ENCODE measurements around the gene LZTS2. TPM values are rescaled to one million over a fixed set of nuclear protein-coding genes. Genes with fewer than 3 reads are reported as not detected.
"Not testable (repeated sequence)": the region's sequence is repeated elsewhere in the genome, so short reads cannot be mapped to it uniquely, and the experiment has no call there.

LZTS2 gene
- 43.6 and 57.8 TPM in 2 replicates for total RNA-seq

GRCh38 chr10:100999742-101000126 is at the start of gene LZTS2:
LZTS2 (plus strand) TSS chr10:100999808; CDS start chr10:101002539, 2,731 bp downstream.
- no peak for DNase-seq

GRCh38 chr10:100960251-100960650 is 39.4 kb upstream of the LZTS2 start:
- DNase-seq: no peak

- no peak for DNase-seq
Measured at GRCh38 chr10:100962351-100963080, 37.1 kb upstream of the LZTS2 start.

- no peak for DNase-seq
Measured at GRCh38 chr10:100963826-100964225, 35.8 kb upstream of the LZTS2 start.

- DNase-seq: no peak
Measured at GRCh38 chr10:100965820-100966219, 33.8 kb upstream of the LZTS2 start.

GRCh38 chr10:100966887-100967286 is 32.7 kb upstream of the LZTS2 start:
- DNase-seq: no peak

- DNase-seq: no peak
Measured at GRCh38 chr10:100967332-100967731, 32.3 kb upstream of the LZTS2 start.

- DNase-seq: no peak
Measured at GRCh38 chr10:100968062-100968736, 31.4 kb upstream of the LZTS2 start.

- DNase-seq: no peak
Measured at GRCh38 chr10:100968863-100969186, 30.8 kb upstream of the LZTS2 start.

- DNase-seq: peak; percentile 58
Measured at GRCh38 chr10:100969187-100970075, 30.2 kb upstream of the LZTS2 start, which contains the start of gene SEMA4G. SEMA4G (plus strand) TSS chr10:100969504; CDS start chr10:100972913, 3,409 bp downstream.

- no peak for DNase-seq
Measured at GRCh38 chr10:100970076-100970913, 29.3 kb upstream of the LZTS2 start.

- DNase-seq: no peak
Measured at GRCh38 chr10:100970914-100971811, 28.4 kb upstream of the LZTS2 start.

- DNase-seq: no peak
Measured at GRCh38 chr10:100972115-100972903, 27.3 kb upstream of the LZTS2 start.

GRCh38 chr10:100972904-100973535 is 26.6 kb upstream of the LZTS2 start:
- DNase-seq: no peak

- DNase-seq: not testable (repeated sequence)
Measured at GRCh38 chr10:100975397-100975796, 24.2 kb upstream of the LZTS2 start.

- DNase-seq: no peak
Measured at GRCh38 chr10:100976906-100977305, 22.7 kb upstream of the LZTS2 start.

GRCh38 chr10:100977436-100977835 is 22.2 kb upstream of the LZTS2 start:
- DNase-seq: no peak

GRCh38 chr10:100978121-100978900 is 21.3 kb upstream of the LZTS2 start:
- DNase-seq: no peak

GRCh38 chr10:100978901-100979195 is 20.8 kb upstream of the LZTS2 start:
- DNase-seq: no peak

Data from dermis blood vessel endothelial cell (primary cell).